Upper lobe of left lung (tissue), 6 donors: ENCODE data around the gene SPATA13. TPM values are rescaled to one million over a fixed set of nuclear protein-coding genes. Genes with fewer than 3 reads are reported as not detected.
"Not testable (repeated sequence)": the region's sequence is repeated elsewhere in the genome, so short reads cannot be mapped to it uniquely, and the experiment has no call there.

Experiments used
- ATAC-seq, 2 donors: fragments of 200-7000 bp; cut with Tn5 transposase; one replicate each; pipeline ENCODE4 v1.9.1; 2022; ENCODE audit warnings: mild to moderate bottlenecking in 2 of 2, moderate library complexity in 2 of 2; ENCODE audit not compliant: low FRiP score in 2 of 2
- DNase-seq, 2 donors: peaks; one replicate each; pipeline ENCODE4 v3.0.0-alpha.2; 2019 to 2020
- H3K27ac ChIP-seq, 4 donors: fragments of 200-600 bp; sonication (generic); one replicate each; pipeline ENCODE4 v1.5.1; 2016 to 2019
- H3K27me3 ChIP-seq, 4 donors: fragments of 200-600 bp; sonication (generic); one replicate each; pipeline ENCODE4 v1.5.1; 2017 to 2019
- H3K36me3 ChIP-seq, 4 donors: fragments of 200-600 bp; sonication (generic); one replicate each; pipeline ENCODE4 v1.5.1; 2016 to 2019
- H3K4me1 ChIP-seq, 4 donors: fragments of 200-600 bp; sonication (generic); one replicate each; pipeline ENCODE4 v1.5.1; 2018 to 2019
- H3K4me3 ChIP-seq, 4 donors: fragments of 200-600 bp; sonication (generic); one replicate each; pipeline ENCODE4 v1.5.1; 2017 to 2019; ENCODE audit warnings: mild to moderate bottlenecking in 2 of 4, moderate library complexity in 1 of 4
- H3K9me3 ChIP-seq, 4 donors: fragments of 200-600 bp; sonication (generic); one replicate each; pipeline ENCODE4 v1.5.1; 2018 to 2019
- EP300 ChIP-seq, 4 donors: sonication (generic); formaldehyde crosslinking; IDR thresholded peaks; one replicate each; pipeline ENCODE4 v1.5.1; 2017; ENCODE audit warnings: antibody characterized with exemption in 4 of 4, control low read depth in 2 of 4
- POLR2A ChIP-seq, 4 donors: fragments of 450-650 bp; IDR thresholded peaks; one replicate each; pipeline ENCODE4 v1.5.1; 2016 to 2017; ENCODE audit warnings: antibody characterized with exemption in 4 of 4, mild to moderate bottlenecking in 2 of 4
- POLR2AphosphoS5 ChIP-seq, 2 donors: sonication (generic); formaldehyde crosslinking; IDR thresholded peaks; one replicate each; pipeline ENCODE4 v1.5.1; 2017; ENCODE audit warnings: antibody characterized with exemption in 2 of 2
- WGBS, 2 donors: methylation state at CpG; one replicate each; pipeline ENCODE4 v1.1.5; 2017 to 2018; 5-methylcytosine and 5-hydroxymethylcytosine counted together
- total RNA-seq, 6 donors: library from RNA; depleted of rRNA in 4 of 6; stranded (reverse); fragments of >200 nt in 4 of 6; gene quantifications; one replicate each; pipeline versions ENCODE4 v1.1.0 to v1.2.1, GENCODE V29; 2016 to 2021
- TF ChIP-seq, protein P1 (sequence below), 6 experiments: fragments of 450-650 bp in 4 of 6; fragments of 200-600 bp in 2 of 6; sonication (generic) in 2 of 6; IDR thresholded peaks; one replicate each; pipeline ENCODE4 v1.5.1; 2016 to 2019; ENCODE audit warnings: antibody characterized with exemption in 6 of 6
- donor health status: DM: no; HTN: no; CAD: no; lungs with moderate emphysema.
- donor health status: DM: no; HTN: yes; CAD: no; lungs with severe emphysema.

SPATA13 gene
- total RNA-seq, 6 donors from 2014 or later = 31.2 to 77.5 (median 49.2) TPM

DNA sequence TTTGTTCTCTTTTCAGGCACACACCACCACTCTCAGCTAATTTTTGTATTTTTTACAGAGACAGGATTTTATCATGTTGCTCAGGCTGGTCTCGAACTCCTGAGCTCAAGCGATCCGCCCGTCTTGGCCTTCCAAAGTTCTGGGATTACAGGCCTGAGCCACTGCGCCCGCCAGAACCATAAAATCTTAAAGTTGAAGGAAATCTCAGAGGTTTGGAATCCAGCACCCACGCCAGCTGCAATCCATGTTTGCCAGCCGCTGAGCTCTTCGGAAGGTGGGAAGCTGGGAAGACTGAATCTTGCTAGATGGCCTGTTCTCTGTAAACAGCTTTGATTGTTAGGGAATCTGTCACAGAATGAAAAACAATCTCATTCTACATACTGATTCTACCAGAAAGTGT is 38.5 kb downstream of the SPATA13 start:
- ATAC-seq (no peak), DNase-seq (no peak)
- Histone ChIP-seq H3K27me3 (no peaks in the 10 kb centered on the region), H3K36me3 (no peaks in the 10 kb centered on the region), H3K4me3 (no peak overlapping the region), H3K4me1 (peaks cover 8 to 15% (median 9%) of the 10 kb centered on the region in 4 donors), H3K27ac (peak overlapping the region in 1 of 4 donors; percentile 42), H3K9me3 (no peaks in the 10 kb centered on the region)
- WGBS, 2 donors = 88 to 93% methylated on average over 9 of the region's 9 CpGs
- TF ChIP-seq POLR2AphosphoS5 (IDR thresholded peaks at IDR 0.05) (no peak), EP300 (IDR thresholded peaks at IDR 0.05) (no peak), POLR2A (IDR thresholded peaks at IDR 0.05) (no peak)
- TF ChIP-seq, protein P1, sequence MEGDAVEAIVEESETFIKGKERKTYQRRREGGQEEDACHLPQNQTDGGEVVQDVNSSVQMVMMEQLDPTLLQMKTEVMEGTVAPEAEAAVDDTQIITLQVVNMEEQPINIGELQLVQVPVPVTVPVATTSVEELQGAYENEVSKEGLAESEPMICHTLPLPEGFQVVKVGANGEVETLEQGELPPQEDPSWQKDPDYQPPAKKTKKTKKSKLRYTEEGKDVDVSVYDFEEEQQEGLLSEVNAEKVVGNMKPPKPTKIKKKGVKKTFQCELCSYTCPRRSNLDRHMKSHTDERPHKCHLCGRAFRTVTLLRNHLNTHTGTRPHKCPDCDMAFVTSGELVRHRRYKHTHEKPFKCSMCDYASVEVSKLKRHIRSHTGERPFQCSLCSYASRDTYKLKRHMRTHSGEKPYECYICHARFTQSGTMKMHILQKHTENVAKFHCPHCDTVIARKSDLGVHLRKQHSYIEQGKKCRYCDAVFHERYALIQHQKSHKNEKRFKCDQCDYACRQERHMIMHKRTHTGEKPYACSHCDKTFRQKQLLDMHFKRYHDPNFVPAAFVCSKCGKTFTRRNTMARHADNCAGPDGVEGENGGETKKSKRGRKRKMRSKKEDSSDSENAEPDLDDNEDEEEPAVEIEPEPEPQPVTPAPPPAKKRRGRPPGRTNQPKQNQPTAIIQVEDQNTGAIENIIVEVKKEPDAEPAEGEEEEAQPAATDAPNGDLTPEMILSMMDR (IDR thresholded peaks at IDR 0.05) = no peak

DNA sequence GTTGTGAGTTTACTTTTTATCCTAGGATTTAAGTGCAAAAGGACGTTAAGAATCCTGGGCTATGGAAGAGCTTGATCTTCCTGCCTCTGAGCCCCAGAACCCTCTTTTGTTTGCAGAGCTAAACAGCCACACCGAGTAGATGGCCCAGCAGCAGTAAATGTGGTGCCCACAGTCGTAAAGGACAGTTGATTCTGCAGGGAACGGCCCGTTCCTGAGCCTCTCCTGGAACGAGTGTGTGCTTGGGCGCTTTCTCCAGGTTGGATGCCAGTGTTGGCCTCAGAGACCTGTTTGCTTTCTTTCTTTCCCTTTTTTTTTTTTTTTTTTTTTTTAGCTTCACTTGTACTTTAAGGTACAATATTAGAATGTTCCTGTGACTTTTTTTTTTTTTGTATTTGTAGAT is 41.7 kb downstream of the SPATA13 start:
- no peaks in the 10 kb centered on the region for H3K36me3 ChIP-seq
- no peaks in the 10 kb centered on the region for H3K27me3 ChIP-seq
- no peaks in the 10 kb centered on the region for H3K9me3 ChIP-seq
- 89 to 91% methylated on average over 7 of the region's 7 CpGs for WGBS, 2 donors
- H3K27ac ChIP-seq = no peak overlapping the region
- DNase-seq (no peak), ATAC-seq (no peak)
- peaks cover 5 to 21% (median 13%) of the 10 kb centered on the region in 4 donors for H3K4me1 ChIP-seq
- TF ChIP-seq EP300 (IDR thresholded peaks at IDR 0.05) = no peak
- TF ChIP-seq, protein P1 (IDR thresholded peaks at IDR 0.05) = no peak
- no peak for TF ChIP-seq POLR2A (IDR thresholded peaks at IDR 0.05)
- no peak for TF ChIP-seq POLR2AphosphoS5 (IDR thresholded peaks at IDR 0.05)
- no peak overlapping the region for H3K4me3 ChIP-seq

DNA sequence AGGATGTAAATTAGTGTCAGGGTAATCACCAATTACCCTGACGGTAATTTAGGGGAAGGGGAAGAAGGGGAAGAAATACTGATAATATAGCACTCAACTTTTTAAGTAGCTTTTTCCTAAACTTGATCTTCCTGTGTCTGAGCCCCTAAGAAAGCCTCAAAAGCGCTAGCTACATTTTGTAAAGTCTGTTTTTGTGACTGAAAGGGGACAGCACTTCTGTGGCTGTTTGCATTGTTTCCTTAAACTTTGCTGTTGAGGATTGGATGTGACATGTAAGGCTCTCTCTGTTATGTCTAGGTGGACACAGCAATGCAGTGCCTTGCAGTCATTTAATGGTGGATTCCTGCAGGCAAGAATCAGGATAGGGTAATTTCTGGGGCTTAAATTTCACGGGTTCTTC is 42.8 kb downstream of the SPATA13 start:
- Histone ChIP-seq H3K4me1 (peaks cover 9 to 27% (median 16%) of the 10 kb centered on the region in 4 donors), H3K27me3 (no peaks in the 10 kb centered on the region), H3K4me3 (no peak overlapping the region), H3K36me3 (no peaks in the 10 kb centered on the region), H3K27ac (no peak overlapping the region), H3K9me3 (no peaks in the 10 kb centered on the region)
- 40 to 50% methylated on average over 3 of the region's 3 CpGs for WGBS, 2 donors
- TF ChIP-seq POLR2A (IDR thresholded peaks at IDR 0.05) (no peak), POLR2AphosphoS5 (IDR thresholded peaks at IDR 0.05) (no peak), EP300 (IDR thresholded peaks at IDR 0.05) (no peak)
- TF ChIP-seq, protein P1 (IDR thresholded peaks at IDR 0.05) = no peak
- no peak for DNase-seq
- no peak for ATAC-seq

- Histone ChIP-seq H3K27ac (no peak overlapping the region), H3K9me3 (no peaks in the 10 kb centered on the region), H3K4me3 (no peak overlapping the region), H3K4me1 (peaks cover 10 to 27% (median 16%) of the 10 kb centered on the region in 4 donors), H3K36me3 (no peaks in the 10 kb centered on the region), H3K27me3 (no peaks in the 10 kb centered on the region)
- no peak for TF ChIP-seq POLR2AphosphoS5 (IDR thresholded peaks at IDR 0.05)
- TF ChIP-seq EP300 (IDR thresholded peaks at IDR 0.05) = no peak
- TF ChIP-seq, protein P1 (IDR thresholded peaks at IDR 0.05) = no peak
- no peak for TF ChIP-seq POLR2A (IDR thresholded peaks at IDR 0.05)
- DNase-seq = no peak
- no peak for ATAC-seq
- WGBS, 2 donors = 32 to 36% methylated on average over 1 of the region's 1 CpG
Observed at GRCh38 chr13:24203811-24204210, 43.3 kb downstream of the SPATA13 start.

DNA sequence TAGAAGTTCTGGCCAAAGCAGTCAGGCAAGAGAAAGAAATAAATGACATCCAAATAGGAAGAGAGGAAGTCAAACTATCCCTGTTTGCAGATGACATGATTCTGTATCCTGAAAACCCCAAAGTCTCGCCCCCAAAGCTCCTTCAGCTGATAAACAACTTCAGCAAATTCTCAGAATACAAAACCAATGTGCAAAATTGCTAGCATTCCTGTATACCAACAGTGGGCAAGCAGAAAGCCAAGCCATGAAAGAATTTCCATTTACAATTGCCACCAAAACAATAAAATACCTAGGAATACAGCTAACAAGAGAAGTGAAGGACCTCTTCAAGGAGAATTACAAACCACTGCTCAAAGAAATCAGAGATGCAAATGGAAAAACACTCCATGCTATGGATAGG is 44.6 kb downstream of the SPATA13 start:
- peaks cover 10 to 27% (median 16%) of the 10 kb centered on the region in 4 donors for H3K4me1 ChIP-seq
- H3K27me3 ChIP-seq, ATAC-seq, H3K27ac ChIP-seq, H3K4me3 ChIP-seq, H3K36me3 ChIP-seq, DNase-seq, H3K9me3 ChIP-seq: not testable (repeated sequence)
- 93 to 96% methylated on average over 1 of the region's 1 CpG for WGBS, 2 donors
